Activated B cell treated with CpG ODN at 0.5 μM for 24 hours (primary cell): Measurements from ENCODE around the gene NRXN3. TPM values are rescaled to one million over a fixed set of nuclear protein-coding genes. Genes with fewer than 3 reads are reported as not detected.

ENCODE experiments used
- ATAC-seq: fragments of 200-7000 bp; cut with Tn5 transposase; one replicate; pipeline ENCODE4 v1.10.0; 2021; ENCODE audit warnings: low read depth, mild to moderate bottlenecking, moderate library complexity
- CTCF ChIA-PET: fragments of 350-600 bp; sonication (Branson Sonifier 250); formaldehyde crosslinking; loops from one replicate; lab custom pipeline; 2021; ENCODE audit warnings: antibody characterized with exemption; lab: Charles Lee
- POLR2A ChIA-PET: fragments of 350-600 bp; sonication (Branson Sonifier 250); formaldehyde crosslinking; loops from one replicate; lab custom pipeline; 2021; ENCODE audit warnings: antibody characterized with exemption; lab: Charles Lee
- DNase-seq: peaks from one replicate; pipeline ENCODE4 v3.0.0; 2022
- H3K27ac Mint-ChIP-seq: one replicate; pipeline ENCODE4 v1.8.0; 2020; ENCODE audit warnings: mixed read lengths
- H3K27me3 Mint-ChIP-seq: one replicate; pipeline ENCODE4 v1.8.0; 2021; ENCODE audit warnings: mixed read lengths
- H3K36me3 Mint-ChIP-seq: one replicate; pipeline ENCODE4 v1.8.0; 2021; ENCODE audit warnings: low read depth, mixed read lengths
- H3K4me1 Mint-ChIP-seq: one replicate; pipeline ENCODE4 v1.8.0; 2021; ENCODE audit warnings: mixed read lengths
- H3K4me3 Mint-ChIP-seq: one replicate; pipeline ENCODE4 v1.8.0; 2020; ENCODE audit warnings: mild to moderate bottlenecking, mixed read lengths
- H3K9me3 Mint-ChIP-seq: one replicate; pipeline ENCODE4 v1.8.0; 2020; ENCODE audit warnings: mixed read lengths
- CTCF ChIP-seq: fragments of 200-600 bp; IDR thresholded peaks from one replicate; pipeline ENCODE4 v1.8.0; 2022; ENCODE audit warnings: antibody characterized with exemption, mild to moderate bottlenecking
- intact Hi-C: fragments of 100-400 bp; cut with micrococcal nuclease; formaldehyde crosslinking; loops from one replicate; pipeline ENCODE4 v1.15.1; 2024
- total RNA-seq: library from RNA; stranded (reverse); gene quantifications from 2 replicates; pipeline ENCODE4 v1.2.3, GENCODE V29; 2022

NRXN3 gene
- total RNA-seq, 1 donor from 2014 or later = not detected

GRCh38 chr14:79405512-79405910, 1235.3 kb downstream of the NRXN3 start:
- POLR2A ChIA-PET = no interaction called here
- no peaks in the 10 kb centered on the region for H3K36me3 Mint-ChIP-seq
- CTCF ChIA-PET = no interaction called here

GRCh38 chr14:79407572-79407971, 1237.4 kb downstream of the NRXN3 start:
- POLR2A ChIA-PET = no interaction called here
- Mint-ChIP-seq H3K36me3 (no peaks in the 10 kb centered on the region), H3K27me3 (no peaks in the 10 kb centered on the region), H3K4me1 (no peaks in the 10 kb centered on the region), H3K4me3 (no peak overlapping the region), H3K9me3 (peaks cover 2% of the 10 kb centered on the region), H3K27ac (no peak overlapping the region)
- no peak for TF ChIP-seq CTCF
- DNase-seq (no peak), ATAC-seq (no peak)
- CTCF ChIA-PET = no interaction called here
- intact Hi-C loops = no loop called here

More at GRCh38 chr14:79405512-79405910, 1235.3 kb downstream of the NRXN3 start:
- no peak for ATAC-seq
- intact Hi-C loops = no loop called here
- Mint-ChIP-seq H3K9me3 (peaks cover 4% of the 10 kb centered on the region), H3K27me3 (no peaks in the 10 kb centered on the region), H3K4me3 (no peak overlapping the region), H3K4me1 (no peaks in the 10 kb centered on the region), H3K27ac (no peak overlapping the region)
- TF ChIP-seq CTCF = no peak
- DNase-seq = no peak

GRCh38 chr14:79408696-79409095, 1238.5 kb downstream of the NRXN3 start:
- no peaks in the 10 kb centered on the region for H3K36me3 Mint-ChIP-seq
- no peaks in the 10 kb centered on the region for H3K4me1 Mint-ChIP-seq
- CTCF ChIA-PET = interaction anchor here (0.5 kb wide), 1 partner anchor 21 kb away, joined by 3 read pairs; no protein-coding TSS in a partner anchor
- TF ChIP-seq CTCF = no peak
- H3K27ac Mint-ChIP-seq = no peak overlapping the region
- ATAC-seq = no peak
- H3K4me3 Mint-ChIP-seq = no peak overlapping the region
- H3K9me3 Mint-ChIP-seq = peaks cover 2% of the 10 kb centered on the region
- POLR2A ChIA-PET = no interaction called here
- no peaks in the 10 kb centered on the region for H3K27me3 Mint-ChIP-seq
- intact Hi-C loops = no loop called here
- DNase-seq = no peak

GRCh38 chr14:79411403-79412174, 1241.4 kb downstream of the NRXN3 start:
- intact Hi-C loops = no loop called here
- POLR2A ChIA-PET = no interaction called here
- H3K27ac Mint-ChIP-seq = no peak overlapping the region
- DNase-seq (no peak), ATAC-seq (no peak)
- no peaks in the 10 kb centered on the region for H3K4me1 Mint-ChIP-seq
- no peak for TF ChIP-seq CTCF
- H3K27me3 Mint-ChIP-seq = no peaks in the 10 kb centered on the region
- no peak overlapping the region for H3K4me3 Mint-ChIP-seq
- H3K36me3 Mint-ChIP-seq = no peaks in the 10 kb centered on the region
- CTCF ChIA-PET = no interaction called here
- no peaks in the 10 kb centered on the region for H3K9me3 Mint-ChIP-seq

- intact Hi-C loops = no loop called here
- H3K9me3 Mint-ChIP-seq = no peaks in the 10 kb centered on the region
- no peak overlapping the region for H3K27ac Mint-ChIP-seq
- ChIA-PET CTCF (no interaction called here), POLR2A (no interaction called here)
- TF ChIP-seq CTCF = no peak
- DNase-seq (no peak), ATAC-seq (no peak)
- no peaks in the 10 kb centered on the region for H3K27me3 Mint-ChIP-seq
- H3K36me3 Mint-ChIP-seq = no peaks in the 10 kb centered on the region
- H3K4me1 Mint-ChIP-seq = no peaks in the 10 kb centered on the region
- no peak overlapping the region for H3K4me3 Mint-ChIP-seq
Measured at GRCh38 chr14:79412822-79413221, 1242.6 kb downstream of the NRXN3 start.
